A673 (cell line): ENCODE results near the gene SETD1A. TPM values are rescaled to one million over a fixed set of nuclear protein-coding genes. Genes with fewer than 3 reads are reported as not detected.

ENCODE experiments used
- BruUV-seq: library from RNA; stranded (reverse); fragments of 400-500 nt; replicated peaks from 2 replicates; lab custom pipeline; 2021; lab: Mats Ljungman, UMichigan
- CTCF ChIA-PET: fragments of 300-600 bp; sonication (Branson Sonifier 250); formaldehyde crosslinking; loops from one replicate; lab custom pipeline; 2022; ENCODE audit warnings: antibody characterized with exemption; lab: Charles Lee
- POLR2A ChIA-PET: fragments of 300-600 bp; sonication (Branson Sonifier 250); formaldehyde crosslinking; loops from one replicate; lab custom pipeline; 2022; ENCODE audit warnings: antibody characterized with exemption; ENCODE audit not compliant: low non-redundant PET; lab: Charles Lee
- DNase-seq: peaks from one replicate; pipeline ENCODE4 v3.0.0-alpha.2; 2015; ENCODE audit warnings: low spot score
- H3K27ac ChIP-seq: fragments of 200-600 bp; sonication (generic); 2 replicates; pipeline ENCODE4 v1.5.1; 2016; ENCODE audit warnings: mixed run types, low read depth, mild to moderate bottlenecking, mixed read lengths, antibody characterized with exemption, low read length; ENCODE audit not compliant: poor library complexity, severe bottlenecking
- H3K27me3 ChIP-seq: fragments of 200-600 bp; sonication (generic); replicated peaks from 2 replicates; pipeline ENCODE4 v1.6.1; 2017; ENCODE audit warnings: mixed run types, low read depth, mild to moderate bottlenecking, mixed read lengths, antibody characterized with exemption, low read length; ENCODE audit not compliant: insufficient read depth, poor library complexity
- H3K36me3 ChIP-seq: fragments of 200-600 bp; sonication (generic); 2 replicates; pipeline ENCODE4 v1.6.1; 2016; ENCODE audit warnings: mixed run types, mild to moderate bottlenecking, mixed read lengths, antibody characterized with exemption, low read length; ENCODE audit not compliant: insufficient read depth, poor library complexity, severe bottlenecking
- H3K4me1 ChIP-seq: fragments of 200-600 bp; sonication (generic); 2 replicates; pipeline ENCODE4 v1.6.1; 2017; ENCODE audit warnings: mixed run types, mild to moderate bottlenecking, mixed read lengths, antibody characterized with exemption, low read length; ENCODE audit not compliant: insufficient read depth, poor library complexity, severe bottlenecking
- H3K4me3 ChIP-seq: fragments of 200-600 bp; sonication (generic); 2 replicates; pipeline ENCODE4 v1.5.1; 2016; ENCODE audit warnings: low read depth, mixed run types, mild to moderate bottlenecking, mixed read lengths, low read length; ENCODE audit not compliant: poor library complexity, severe bottlenecking
- H3K9me3 ChIP-seq: fragments of 200-600 bp; sonication (generic); 2 replicates; pipeline ENCODE4 v1.6.1; 2016; ENCODE audit warnings: mixed run types, low read depth, mild to moderate bottlenecking, mixed read lengths, antibody characterized with exemption, low read length; ENCODE audit not compliant: poor library complexity, severe bottlenecking
- CTCF ChIP-seq: fragments of 300-800, 200-600 bp; sonication (generic); conservative IDR thresholded peaks from 2 replicates; pipeline ENCODE4 v1.5.1; 2017; ENCODE audit warnings: low read depth, mild to moderate bottlenecking, antibody characterized with exemption, low read length, moderate library complexity, mixed read lengths
- EZH2 ChIP-seq: fragments of 200-600 bp; sonication (generic); IDR thresholded peaks from 2 replicates; pipeline ENCODE4 v1.6.1; 2017; ENCODE audit warnings: borderline replicate concordance, low read depth, mild to moderate bottlenecking, mixed read lengths, antibody characterized with exemption, low read length; ENCODE audit not compliant: poor library complexity, severe bottlenecking
- intact Hi-C: fragments of 100-400 bp; cut with micrococcal nuclease; formaldehyde crosslinking; loops from one replicate; pipeline ENCODE4 v1.10.0; 2022; ENCODE audit not compliant: unreplicated experiment
- total RNA-seq: library from RNA; stranded (reverse); gene quantifications from 2 replicates; pipeline ENCODE4 v1.2.3, GENCODE V29; 2021

The SETD1A gene
- total RNA-seq, 1 experiment from 2014 or later, result 31.4 TPM

- peaks cover 54% of the 10 kb centered on the region for H3K36me3 ChIP-seq
- no peaks in the 10 kb centered on the region for H3K4me1 ChIP-seq
- H3K9me3 ChIP-seq, result no peaks in the 10 kb centered on the region
- H3K27ac ChIP-seq, result no peak overlapping the region
- CTCF ChIA-PET, result no interaction called here
- no TSS peak for BruUV-seq
- H3K4me3 ChIP-seq, result no peak overlapping the region
- intact Hi-C loops, result no loop called here
- POLR2A ChIA-PET, result no interaction called here
- H3K27me3 ChIP-seq, result no peaks in the 10 kb centered on the region
- DNase-seq, result peak; percentile 45
- TF ChIP-seq CTCF, result no peak
- no peak for TF ChIP-seq EZH2
Measured at GRCh38 chr16:30972872-30973271, 15.3 kb downstream of the SETD1A start.

GRCh38 chr16:30974348-30974747 lies 16.8 kb downstream of the SETD1A start:
- Histone ChIP-seq H3K9me3 (no peaks in the 10 kb centered on the region), H3K27me3 (no peaks in the 10 kb centered on the region), H3K27ac (no peak overlapping the region), H3K4me1 (no peaks in the 10 kb centered on the region), H3K36me3 (peaks cover 50% of the 10 kb centered on the region), H3K4me3 (no peak overlapping the region)
- no peak for DNase-seq
- POLR2A ChIA-PET, result no interaction called here
- CTCF ChIA-PET, result no interaction called here
- TF ChIP-seq EZH2, result no peak
- TF ChIP-seq CTCF, result no peak
- intact Hi-C loops, result no loop called here
- BruUV-seq, result no TSS peak

- TF ChIP-seq CTCF (no peak), EZH2 (no peak)
- BruUV-seq, result no TSS peak
- H3K9me3 ChIP-seq, result no peaks in the 10 kb centered on the region
- no peaks in the 10 kb centered on the region for H3K4me1 ChIP-seq
- H3K4me3 ChIP-seq, result no peak overlapping the region
- intact Hi-C loops, result no loop called here
- peaks cover 37% of the 10 kb centered on the region for H3K36me3 ChIP-seq
- ChIA-PET CTCF (no interaction called here), POLR2A (no interaction called here)
- no peaks in the 10 kb centered on the region for H3K27me3 ChIP-seq
- DNase-seq, result no peak
- H3K27ac ChIP-seq, result no peak overlapping the region
Measured at GRCh38 chr16:30976486-30976885, 18.9 kb downstream of the SETD1A start.
